ENCODE results near the gene CPVL. TPM values are rescaled to one million over a fixed set of nuclear protein-coding genes. Genes with fewer than 3 reads are reported as not detected.

The CPVL gene
- total and polyA plus RNA-seq, 2 donors (not counting 1 experiment from before 2014, with no cell fraction given): 2.6 TPM; not detected in 1

DNA sequence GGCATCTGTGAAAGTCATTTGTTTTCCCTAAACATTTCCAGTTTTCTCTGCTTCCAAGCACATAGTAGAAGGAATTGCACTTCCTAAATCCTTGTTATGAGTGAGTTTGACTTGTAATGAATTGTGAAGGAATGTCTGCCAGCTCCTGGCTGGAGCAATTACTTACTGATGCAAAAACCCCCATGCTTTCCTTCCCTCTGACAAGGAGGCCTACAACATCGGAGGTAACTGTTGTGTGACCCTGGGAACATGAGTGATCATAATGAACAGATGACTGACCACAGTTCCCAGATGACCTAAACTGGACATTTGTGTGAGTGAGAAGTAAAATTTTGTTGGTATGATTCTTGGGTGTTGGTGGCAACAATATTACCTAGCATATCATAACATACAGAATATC lies 21.4 kb upstream of the CPVL start:
- TF ChIP-seq EZH2 (IDR thresholded peaks at IDR 0.05; ENCODE audit: borderline replicate concordance, insufficient read depth, low read depth, low read length, poor library complexity, severe bottlenecking): no peak
- TF ChIP-seq, protein P1, sequence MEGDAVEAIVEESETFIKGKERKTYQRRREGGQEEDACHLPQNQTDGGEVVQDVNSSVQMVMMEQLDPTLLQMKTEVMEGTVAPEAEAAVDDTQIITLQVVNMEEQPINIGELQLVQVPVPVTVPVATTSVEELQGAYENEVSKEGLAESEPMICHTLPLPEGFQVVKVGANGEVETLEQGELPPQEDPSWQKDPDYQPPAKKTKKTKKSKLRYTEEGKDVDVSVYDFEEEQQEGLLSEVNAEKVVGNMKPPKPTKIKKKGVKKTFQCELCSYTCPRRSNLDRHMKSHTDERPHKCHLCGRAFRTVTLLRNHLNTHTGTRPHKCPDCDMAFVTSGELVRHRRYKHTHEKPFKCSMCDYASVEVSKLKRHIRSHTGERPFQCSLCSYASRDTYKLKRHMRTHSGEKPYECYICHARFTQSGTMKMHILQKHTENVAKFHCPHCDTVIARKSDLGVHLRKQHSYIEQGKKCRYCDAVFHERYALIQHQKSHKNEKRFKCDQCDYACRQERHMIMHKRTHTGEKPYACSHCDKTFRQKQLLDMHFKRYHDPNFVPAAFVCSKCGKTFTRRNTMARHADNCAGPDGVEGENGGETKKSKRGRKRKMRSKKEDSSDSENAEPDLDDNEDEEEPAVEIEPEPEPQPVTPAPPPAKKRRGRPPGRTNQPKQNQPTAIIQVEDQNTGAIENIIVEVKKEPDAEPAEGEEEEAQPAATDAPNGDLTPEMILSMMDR (IDR thresholded peaks at IDR 0.05): no peak
- Histone ChIP-seq H3K4me2 (replicated peaks; ENCODE audit: low read depth, low read length, poor library complexity, severe bottlenecking) (no peak overlapping the region), H3K4me3 (ENCODE audit: control extremely low read depth in 1 of 5, extremely low read depth in 1 of 5, insufficient read depth in 1 of 5, low read depth in 2 of 5, low read length in 4 of 5) (no peak overlapping the region), H2AFZ (ENCODE audit: insufficient read depth, low read depth, low read length, poor library complexity, severe bottlenecking) (no peak overlapping the region), H3K4me1 (ENCODE audit: control insufficient read depth in 2 of 2, insufficient read depth in 2 of 2, low read length in 2 of 2) (no peaks in the 10 kb centered on the region), H3K79me2 (ENCODE audit: control insufficient read depth, insufficient read depth, low read length) (no peaks in the 10 kb centered on the region), H4K20me1 (ENCODE audit: control insufficient read depth, insufficient read depth, low read length, poor library complexity, severe bottlenecking) (no peaks in the 10 kb centered on the region), H3K36me3 (replicated peaks in 1 of 2; ENCODE audit: control extremely low read depth in 1 of 2, control insufficient read depth in 1 of 2, extremely low read depth in 1 of 2, insufficient read depth in 2 of 2, low read length in 1 of 2) (no peaks in the 10 kb centered on the region), H3K27me3 (replicated peaks in 1 of 4; ENCODE audit: control extremely low read depth in 1 of 4, control insufficient read depth in 3 of 4, insufficient read depth in 4 of 4, low read length in 3 of 4) (no peaks in the 10 kb centered on the region), H3K9me3 (ENCODE audit: control extremely low read depth in 1 of 3, control insufficient read depth in 2 of 3, insufficient read depth in 1 of 3, low read length in 2 of 3) (peaks cover 0 to 5% (median 0%) of the 10 kb centered on the region in 3 donors), H3K27ac (ENCODE audit: low read length in 2 of 2) (no peak overlapping the region), H3K9ac (ENCODE audit: low read length) (no peak overlapping the region)
- intact Hi-C loops (cut with micrococcal nuclease): no loop called here
- H3K4me1 Mint-ChIP-seq: no peaks in the 10 kb centered on the region
- ATAC-seq (ENCODE audit: low read depth): no peak
- no CpG with 5 or more reads among the region's 1 CpG for WGBS (ENCODE audit: insufficient coverage)
- no peak for DNase-seq
- POLR2A ChIA-PET: no interaction called here
- no peak overlapping the region for H3K4me3 Mint-ChIP-seq
- CTCF ChIA-PET: no interaction called here
- peaks cover 24% of the 10 kb centered on the region for H3K27me3 Mint-ChIP-seq
- peaks cover 3% of the 10 kb centered on the region for H3K9me3 Mint-ChIP-seq (ENCODE audit: insufficient read depth)
- no peak overlapping the region for H3K27ac Mint-ChIP-seq

DNA sequence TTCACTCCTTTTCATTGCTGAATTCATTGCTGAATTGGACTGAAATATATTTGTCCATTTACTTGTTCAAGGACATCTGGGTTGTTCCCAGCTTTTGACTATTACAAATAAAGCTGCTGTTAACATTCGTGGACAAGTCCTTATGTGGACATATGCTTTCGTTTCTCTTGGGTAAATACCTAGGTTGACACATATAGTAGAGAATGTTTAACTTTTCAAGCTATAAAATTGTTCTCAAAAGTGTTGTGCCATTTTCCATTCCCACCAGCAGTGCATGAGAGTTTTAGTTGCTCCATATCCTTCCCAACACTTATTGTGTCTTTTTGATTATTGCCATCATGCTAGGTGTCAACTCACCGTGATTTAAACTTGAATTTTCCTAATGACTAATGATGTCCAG lies 17.5 kb upstream of the CPVL start:
- H3K4me3 ChIP-seq (ENCODE audit: control extremely low read depth in 1 of 5, extremely low read depth in 1 of 5, insufficient read depth in 1 of 5, low read depth in 2 of 5, low read length in 4 of 5): no peak overlapping the region
- peaks cover 0 to 5% (median 0%) of the 10 kb centered on the region in 3 donors for H3K9me3 ChIP-seq (ENCODE audit: control extremely low read depth in 1 of 3, control insufficient read depth in 2 of 3, insufficient read depth in 1 of 3, low read length in 2 of 3)
- DNase-seq (no peak), ATAC-seq (ENCODE audit: low read depth) (no peak)
- H3K27ac ChIP-seq (ENCODE audit: low read length in 2 of 2): no peak overlapping the region
- H3K4me3 Mint-ChIP-seq: no peak overlapping the region
- intact Hi-C loops (cut with micrococcal nuclease): no loop called here
- H4K20me1 ChIP-seq (ENCODE audit: control insufficient read depth, insufficient read depth, low read length, poor library complexity, severe bottlenecking): no peaks in the 10 kb centered on the region
- H3K27me3 ChIP-seq (replicated peaks in 1 of 4; ENCODE audit: control extremely low read depth in 1 of 4, control insufficient read depth in 3 of 4, insufficient read depth in 4 of 4, low read length in 3 of 4): peaks cover 0 to 10% (median 8%) of the 10 kb centered on the region in 4 experiments
- H3K79me2 ChIP-seq (ENCODE audit: control insufficient read depth, insufficient read depth, low read length): no peaks in the 10 kb centered on the region
- CTCF ChIA-PET: no interaction called here
- H3K4me1 ChIP-seq (ENCODE audit: control insufficient read depth in 2 of 2, insufficient read depth in 2 of 2, low read length in 2 of 2): no peaks in the 10 kb centered on the region
- H3K27ac Mint-ChIP-seq: no peak overlapping the region
- H3K9ac ChIP-seq (ENCODE audit: low read length): no peak overlapping the region
- no CpG with 5 or more reads among the region's 3 CpGs for WGBS (ENCODE audit: insufficient coverage)
- POLR2A ChIA-PET: no interaction called here
- H3K9me3 Mint-ChIP-seq (ENCODE audit: insufficient read depth): peaks cover 3% of the 10 kb centered on the region
- peaks cover 22% of the 10 kb centered on the region for H3K27me3 Mint-ChIP-seq
- no peak overlapping the region for H2AFZ ChIP-seq (ENCODE audit: insufficient read depth, low read depth, low read length, poor library complexity, severe bottlenecking)
- no peak for TF ChIP-seq EZH2 (IDR thresholded peaks at IDR 0.05; ENCODE audit: borderline replicate concordance, insufficient read depth, low read depth, low read length, poor library complexity, severe bottlenecking)
- TF ChIP-seq, protein P1 (IDR thresholded peaks at IDR 0.05): no peak
- H3K36me3 ChIP-seq (replicated peaks in 1 of 2; ENCODE audit: control extremely low read depth in 1 of 2, control insufficient read depth in 1 of 2, extremely low read depth in 1 of 2, insufficient read depth in 2 of 2, low read length in 1 of 2): no peaks in the 10 kb centered on the region
- H3K4me1 Mint-ChIP-seq: no peaks in the 10 kb centered on the region
- H3K4me2 ChIP-seq (replicated peaks; ENCODE audit: low read depth, low read length, poor library complexity, severe bottlenecking): no peak overlapping the region

Data from B cell (primary cell).